GM19467 (cell line): ENCODE data around the gene MARCOL.

ENCODE experiments used
- ATAC-seq: cut with Tn5 transposase; IDR thresholded peaks from one replicate; pipeline ENCODE4 v1.9.1; 2021; ENCODE audit warnings: mild to moderate bottlenecking, moderate library complexity; ENCODE audit not compliant: unreplicated experiment

Gene MARCOL, protein sequence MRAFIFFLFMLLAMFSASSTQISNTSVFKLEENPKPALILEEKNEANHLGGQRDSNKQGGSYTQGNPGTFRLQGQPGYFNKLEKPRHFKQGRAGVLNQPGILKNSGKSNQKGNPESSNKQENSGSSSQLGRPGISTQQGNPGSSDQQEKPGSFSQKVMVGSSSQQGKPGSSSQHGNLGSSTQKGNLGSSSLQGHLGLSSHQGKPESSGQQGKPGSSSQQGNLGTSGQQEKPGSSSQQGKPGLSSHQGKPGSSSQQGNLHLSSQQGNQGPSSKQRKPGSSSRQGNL

DNA sequence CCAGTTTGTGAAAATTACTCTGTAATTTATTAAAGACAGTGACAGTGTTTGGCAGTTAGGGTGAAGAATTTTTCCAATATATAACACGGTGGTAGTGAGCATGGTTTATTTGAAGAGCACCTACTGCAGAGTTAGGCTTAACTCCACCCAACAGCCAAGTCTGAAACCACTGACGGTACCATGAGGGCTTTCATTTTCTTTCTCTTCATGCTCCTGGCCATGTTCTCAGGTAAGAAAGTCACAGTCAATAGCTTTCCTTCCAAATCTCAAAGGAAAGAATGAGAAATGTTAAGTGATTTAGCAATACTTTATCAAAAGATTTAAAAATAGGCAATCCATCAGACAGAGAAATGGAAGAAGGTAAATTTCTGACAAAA, at the start of gene MARCOL:
MARCOL (plus strand) TSS at position 108 of the 377 bp plus-strand sequence; CDS start at position 181, 73 bp downstream.
- ATAC-seq, result no peak

GRCh38 chr5:148191010-148191409, 47.3 kb upstream of the MARCOL start:
- ATAC-seq, result no peak

- ATAC-seq, result no peak
Measured at GRCh38 chr5:148193202-148193601, 45.1 kb upstream of the MARCOL start.

DNA sequence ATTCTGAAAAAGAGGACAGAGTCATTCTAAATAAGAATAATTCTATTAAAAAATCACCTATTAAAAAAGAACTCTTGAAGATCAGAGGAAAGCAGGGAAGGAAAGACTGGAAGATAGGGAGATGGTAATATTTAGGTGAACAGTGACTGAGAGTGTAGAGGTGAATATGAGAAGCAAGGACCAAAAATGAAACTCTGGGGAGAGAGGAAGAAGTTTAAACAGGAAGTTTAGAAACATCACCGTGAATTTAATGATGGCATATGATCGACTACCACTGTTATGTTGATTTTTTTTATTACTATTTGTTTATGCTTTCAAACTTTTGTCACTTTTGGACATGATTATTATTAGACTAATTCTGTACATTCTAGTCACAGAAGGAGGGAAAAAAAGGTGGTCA, 37.2 kb upstream of the MARCOL start:
- ATAC-seq, result no peak

- ATAC-seq, result no peak
Measured at GRCh38 chr5:148202531-148203203, 35.7 kb upstream of the MARCOL start, which contains the start of gene SPINK6. Gene SPINK6 (plus strand): TSS chr5:148203042. CDS start chr5:148203097, 55 bp downstream.

- no peak for ATAC-seq
Measured at GRCh38 chr5:148205044-148205806, 33.1 kb upstream of the MARCOL start.

DNA sequence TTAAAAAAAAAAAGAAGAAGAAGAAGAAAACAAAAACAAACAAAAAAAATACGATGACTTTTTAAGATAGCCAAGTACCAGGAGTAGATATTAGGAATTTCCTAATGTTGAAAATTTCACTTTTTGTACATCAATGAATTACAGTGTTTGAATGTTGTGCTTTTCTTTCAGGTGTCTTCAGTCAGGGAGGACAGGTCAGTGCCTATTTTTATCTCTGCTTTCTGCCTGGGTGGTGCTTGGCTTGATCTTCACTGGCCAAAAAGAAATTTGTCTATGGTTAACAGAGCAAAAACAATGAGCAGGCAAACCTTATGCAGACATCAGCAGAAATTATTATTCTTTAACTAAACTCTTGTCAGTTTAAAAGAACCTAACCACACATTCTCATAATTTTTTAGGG, 32.5 kb upstream of the MARCOL start:
- no peak for ATAC-seq

GRCh38 chr5:148206620-148207019, 31.7 kb upstream of the MARCOL start:
- no peak for ATAC-seq

- no peak for ATAC-seq
Measured at GRCh38 chr5:148208226-148208625, 30.1 kb upstream of the MARCOL start.

GRCh38 chr5:148209151-148209770, 29.1 kb upstream of the MARCOL start:
- no peak for ATAC-seq

- ATAC-seq, result no peak
Measured at GRCh38 chr5:148214665-148215185, 23.6 kb upstream of the MARCOL start.

DNA sequence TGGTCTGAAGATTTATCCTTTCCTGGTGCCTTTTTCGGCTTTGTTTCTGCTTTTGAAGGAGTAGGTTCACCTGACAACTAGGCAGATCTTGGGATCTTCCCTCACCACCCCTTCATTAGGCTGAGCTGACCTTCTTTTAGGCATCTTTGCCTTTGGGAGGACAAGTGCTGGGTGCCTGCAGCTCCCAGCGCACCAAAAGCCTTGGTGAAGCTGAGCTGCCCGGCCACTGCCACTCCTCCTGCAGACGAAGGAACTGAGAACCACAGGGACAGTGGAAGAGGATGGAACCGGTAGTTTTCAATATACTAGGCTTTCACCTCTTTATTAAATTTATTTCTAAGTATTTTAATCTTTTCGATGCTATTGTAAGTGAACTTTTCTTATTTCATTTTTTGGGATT, 16.8 kb upstream of the MARCOL start:
- no peak for ATAC-seq

DNA sequence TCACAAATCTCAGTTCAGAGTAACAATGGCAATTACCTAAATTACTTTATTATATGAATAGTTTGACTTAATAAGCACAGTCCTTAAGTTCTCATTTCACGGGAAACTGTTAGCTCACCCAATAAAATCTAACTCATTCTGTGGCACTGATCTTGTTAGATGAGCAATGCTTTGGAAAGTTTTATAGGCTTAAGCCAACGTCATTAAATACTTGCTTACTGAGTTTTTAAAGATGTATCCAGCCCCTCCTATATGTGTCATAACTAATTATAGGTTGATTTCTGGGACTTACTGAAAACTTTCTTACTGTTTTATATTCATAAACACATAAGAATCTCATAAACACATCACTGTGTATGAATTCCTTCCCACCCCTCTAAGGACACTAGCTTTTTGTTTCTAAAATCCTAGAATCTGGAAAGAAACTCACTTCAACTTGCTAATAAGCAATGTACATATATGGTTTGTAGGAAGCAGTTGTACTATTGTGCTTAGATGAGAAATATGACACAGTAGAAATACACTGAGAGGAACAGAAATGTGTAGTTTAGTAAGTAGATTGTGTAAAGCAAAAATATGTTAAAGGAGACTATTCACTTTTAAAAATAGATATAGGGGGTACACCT, 14.1 kb upstream of the MARCOL start:
- ATAC-seq, result no peak

DNA sequence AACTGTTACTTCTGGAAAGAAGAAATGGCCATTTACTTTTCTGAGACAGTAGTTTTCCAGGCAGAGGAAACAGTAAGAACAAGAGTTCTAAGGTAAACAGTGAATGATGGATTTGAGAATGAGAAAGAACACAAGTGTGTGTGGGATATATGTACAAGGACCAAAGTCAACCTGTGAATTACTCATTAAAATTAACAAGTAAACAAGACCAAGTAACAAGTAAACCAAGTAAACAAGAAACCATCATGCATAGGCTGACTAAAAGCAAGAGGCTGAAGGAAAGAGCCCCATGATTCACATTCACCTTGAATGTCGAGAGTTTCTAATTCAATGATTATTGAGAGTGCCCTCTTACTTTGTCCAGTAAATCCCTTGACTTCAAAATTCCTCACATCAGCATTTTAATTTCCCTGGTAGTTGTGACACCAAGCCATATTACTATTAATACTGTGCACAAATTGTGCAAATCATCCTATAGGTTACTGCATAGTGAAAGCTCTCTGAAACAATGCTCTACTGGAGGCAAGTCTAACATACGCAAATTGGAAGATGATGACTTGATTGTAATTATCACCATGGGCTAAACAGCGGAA, 9.8 kb upstream of the MARCOL start:
- ATAC-seq, result no peak

GRCh38 chr5:148229840-148230239, 8.5 kb upstream of the MARCOL start:
- ATAC-seq, result no peak

DNA sequence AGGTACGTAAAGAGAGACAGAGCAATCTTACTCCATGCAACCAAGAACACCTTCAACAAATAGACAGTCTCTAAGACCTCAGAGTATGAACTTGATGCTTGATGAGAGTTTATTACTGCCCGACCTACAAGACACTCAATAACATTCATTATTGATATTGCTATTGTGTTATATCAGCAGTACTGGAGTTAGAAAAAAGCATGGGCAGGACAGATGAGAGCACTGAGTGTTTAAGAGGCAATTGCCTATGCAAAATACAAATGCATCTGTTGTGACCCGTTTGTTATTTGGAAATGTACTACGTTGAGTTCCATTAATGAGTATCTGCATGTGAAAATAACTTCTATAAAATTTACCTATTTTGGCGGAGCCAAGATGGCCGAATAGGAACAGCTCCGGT, 8.1 kb upstream of the MARCOL start:
- ATAC-seq, result no peak

DNA sequence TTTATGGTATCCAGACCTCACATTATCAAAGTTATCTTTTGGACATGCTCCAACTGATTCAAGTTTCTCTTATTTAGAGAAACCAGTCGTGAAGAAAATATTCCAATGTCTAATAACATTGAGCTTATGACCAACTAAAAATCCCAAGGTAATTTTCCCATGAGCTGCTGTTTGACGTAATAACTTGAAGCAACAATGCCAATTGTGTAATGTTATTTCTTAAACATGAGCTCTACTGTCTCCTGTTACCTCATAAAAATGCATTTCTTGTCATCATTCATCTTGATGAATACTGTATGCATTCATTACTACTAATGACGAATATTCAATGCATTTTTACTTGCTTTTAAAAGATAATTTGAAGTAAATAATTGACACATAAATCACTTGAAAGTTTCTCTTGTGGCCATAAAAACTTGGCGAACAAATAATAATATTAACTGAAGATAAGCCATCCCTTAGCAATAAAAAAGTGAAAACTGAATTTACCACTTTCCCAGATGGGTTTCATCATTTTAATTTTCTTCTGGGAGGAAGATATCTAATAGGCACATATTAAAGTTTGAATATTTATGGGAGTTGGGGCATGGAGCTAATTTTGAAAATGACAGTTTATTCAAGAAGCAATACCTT, 424 bp upstream of the MARCOL start:
- no peak for ATAC-seq

DNA sequence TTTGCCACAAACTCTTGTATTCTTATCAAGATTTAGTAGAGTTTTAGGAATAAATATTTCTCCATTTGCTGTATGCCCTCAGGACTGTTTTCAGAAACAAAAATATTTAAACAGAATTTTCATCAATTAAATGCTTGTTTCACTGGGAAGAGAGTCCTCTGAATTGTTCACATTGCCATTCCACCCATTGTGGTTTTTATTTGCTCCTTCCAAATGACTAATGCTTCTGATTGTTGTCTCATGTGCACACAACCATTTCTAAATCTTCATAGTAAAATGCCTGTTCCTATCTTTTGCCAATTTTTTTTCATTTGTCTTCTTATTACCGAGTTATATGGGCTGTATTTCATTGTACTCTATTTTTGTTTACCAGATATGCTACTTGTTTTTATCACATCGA, 10.6 kb downstream of the MARCOL start:
- no peak for ATAC-seq

DNA sequence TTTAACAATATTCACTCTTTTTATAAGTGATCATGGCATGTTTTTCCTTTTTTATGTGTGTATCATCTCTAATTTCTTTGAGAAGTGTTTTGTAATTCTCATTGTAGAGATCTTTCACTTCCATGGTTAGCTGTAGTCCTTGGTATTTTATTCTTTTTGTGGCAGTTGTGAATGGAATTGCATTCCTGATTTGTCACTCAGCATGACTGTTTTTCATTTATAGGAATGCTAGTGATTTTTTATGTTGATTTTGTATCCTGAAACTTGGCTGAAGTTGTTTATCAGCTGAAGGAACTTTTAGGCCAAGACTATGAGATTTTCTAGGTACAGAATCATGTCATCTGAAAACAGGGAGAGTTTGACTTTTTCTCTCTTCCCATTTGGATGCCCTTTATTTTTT, 17.1 kb downstream of the MARCOL start:
- ATAC-seq, result no peak

GRCh38 chr5:148259288-148259687, 21.0 kb downstream of the MARCOL start:
- ATAC-seq, result no peak
